Aorta (tissue), 5 donors: ENCODE results near the gene COL6A5. TPM values are rescaled to one million over a fixed set of nuclear protein-coding genes. Genes with fewer than 3 reads are reported as not detected.
"Not testable (repeated sequence)": the region's sequence is repeated elsewhere in the genome, so short reads cannot be mapped to it uniquely, and the experiment has no call there.

Experiments used
- ATAC-seq: fragments of 200-7000 bp; cut with Tn5 transposase; one replicate; pipeline ENCODE4 v1.9.1; 2022; ENCODE audit warnings: moderate library complexity; ENCODE audit not compliant: low FRiP score
- DNase-seq, 2 donors: peaks; one replicate each; pipeline ENCODE4 v3.0.0-alpha.2; 2020
- H3K27ac ChIP-seq, 2 donors: one replicate each; pipeline ENCODE4 v1.5.1; 2013; ENCODE audit warnings: low read length in 2 of 2, mild to moderate bottlenecking in 2 of 2, moderate library complexity in 2 of 2, control low read depth in 1 of 2, inconsistent platforms in 1 of 2, low read depth in 1 of 2
- H3K27me3 ChIP-seq, 2 donors: one replicate each; pipeline ENCODE4 v1.6.1; 2013; ENCODE audit warnings: control low read depth in 1 of 2, low read length in 1 of 2, mild to moderate bottlenecking in 1 of 2, moderate library complexity in 1 of 2; ENCODE audit not compliant: insufficient read depth in 2 of 2, control insufficient read depth in 1 of 2
- H3K36me3 ChIP-seq, 2 donors: one replicate each; pipeline ENCODE4 v1.6.1; 2013; ENCODE audit warnings: control low read depth in 1 of 2, low read length in 1 of 2, mild to moderate bottlenecking in 1 of 2; ENCODE audit not compliant: insufficient read depth in 2 of 2, control insufficient read depth in 1 of 2
- H3K4me1 ChIP-seq, 2 donors: one replicate each; pipeline ENCODE4 v1.6.1; 2013; ENCODE audit warnings: low read length in 2 of 2, control low read depth in 1 of 2, mild to moderate bottlenecking in 1 of 2, moderate library complexity in 1 of 2; ENCODE audit not compliant: insufficient read depth in 2 of 2, control insufficient read depth in 1 of 2
- H3K4me3 ChIP-seq, 2 donors: one replicate each; pipeline ENCODE4 v1.5.1; 2013; ENCODE audit warnings: low read length in 2 of 2, control low read depth in 1 of 2, mild to moderate bottlenecking in 1 of 2
- H3K9me3 ChIP-seq: one replicate; pipeline ENCODE4 v1.6.1; 2013; ENCODE audit warnings: mild to moderate bottlenecking, low read length; ENCODE audit not compliant: control insufficient read depth
- WGBS, 2 donors: extraction: QIAGEN DNeasy Blood & Tissue Kit; methylation state at CpG; one replicate each; pipeline ENCODE4 v1.1.7; 2013; 5-methylcytosine and 5-hydroxymethylcytosine counted together
- intact Hi-C, 2 donors: fragments of 100-400 bp; cut with DNase I; formaldehyde crosslinking; loops; one replicate each; pipeline versions ENCODE4 v1.14.2 to v1.15.0; 2022
- polyA plus RNA-seq, 2 donors: library from polyadenylated mRNA; stranded (reverse); fragments of 200-250 nt; gene quantifications; one replicate each; pipeline ENCODE4 v1.2.3, GENCODE V29; 2013
- total RNA-seq, 2 donors: library from RNA; stranded (reverse); fragmentation: NEBNext Ultra II Directional; extraction: Animal tissue kit (Norgen Biotek cat#: 25700); gene quantifications; one replicate each; pipeline ENCODE4 v1.2.1, GENCODE V29; 2021
- donor health status: healthy with polysubstance abuse.
- donor health status: Bipolar disorder and iron deficiency.
- donor health status: DM: no; HTN: no; CAD: no.
- donor health status: DM: no; HTN: no; CAD: no.
- donor health status: DM: yes; HTN: yes; CAD: no.

COL6A5 gene
- total and polyA plus RNA-seq, 4 donors = not detected

DNA sequence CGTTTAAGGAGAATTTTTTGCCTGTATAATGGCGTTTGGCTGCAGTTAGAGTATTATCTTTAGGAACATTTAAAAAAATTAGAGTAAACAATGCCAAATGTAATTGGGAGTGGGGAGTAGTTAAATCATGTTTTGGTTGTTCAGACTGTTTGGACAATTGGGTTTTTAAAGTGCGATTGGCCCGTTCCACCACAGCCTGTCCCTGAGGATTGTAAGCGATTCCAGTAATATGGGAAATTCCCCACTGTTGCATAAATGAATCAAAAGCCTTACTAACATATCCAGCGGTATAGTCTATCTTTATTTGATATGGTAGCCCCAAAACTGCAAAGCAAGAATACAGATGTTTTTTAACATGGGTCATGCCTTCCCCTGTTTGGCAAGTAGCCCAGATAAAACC lies 101.4 kb downstream of the COL6A5 start:
- not testable (repeated sequence) for H3K9me3 ChIP-seq

DNA sequence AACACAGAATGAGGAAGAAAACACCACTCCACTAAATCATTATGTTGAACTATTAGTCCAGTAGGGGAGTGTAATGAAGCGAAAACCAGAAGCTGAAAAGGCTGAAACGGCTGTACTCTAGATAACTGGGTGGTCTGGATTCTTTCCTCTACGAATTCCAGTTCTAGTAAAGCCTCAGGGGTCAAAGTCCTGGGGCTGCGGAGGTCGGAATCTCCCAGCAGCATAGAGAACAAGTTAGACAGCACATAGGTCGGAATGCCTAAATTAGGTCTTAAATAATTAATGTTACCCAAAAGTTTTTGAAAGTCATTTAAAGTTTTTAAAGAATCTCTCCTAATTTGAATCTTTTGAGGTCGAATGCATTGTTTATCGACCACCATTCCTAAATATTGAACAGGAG lies 102.7 kb downstream of the COL6A5 start:
- ATAC-seq, H3K4me1 ChIP-seq, H3K27me3 ChIP-seq, H3K36me3 ChIP-seq, DNase-seq, H3K9me3 ChIP-seq, H3K27ac ChIP-seq, H3K4me3 ChIP-seq, intact Hi-C loops: not testable (repeated sequence)
- WGBS, 2 donors = 56 to 57% methylated on average over 8 of the region's 8 CpGs

More for the DNA sequence above, 101.4 kb downstream of the COL6A5 start:
- H3K27me3 ChIP-seq, ATAC-seq, H3K27ac ChIP-seq, H3K4me3 ChIP-seq, intact Hi-C loops, H3K4me1 ChIP-seq, H3K36me3 ChIP-seq, DNase-seq: not testable (repeated sequence)
- WGBS, 2 donors = 86 to 88% methylated on average over 6 of the region's 6 CpGs

DNA sequence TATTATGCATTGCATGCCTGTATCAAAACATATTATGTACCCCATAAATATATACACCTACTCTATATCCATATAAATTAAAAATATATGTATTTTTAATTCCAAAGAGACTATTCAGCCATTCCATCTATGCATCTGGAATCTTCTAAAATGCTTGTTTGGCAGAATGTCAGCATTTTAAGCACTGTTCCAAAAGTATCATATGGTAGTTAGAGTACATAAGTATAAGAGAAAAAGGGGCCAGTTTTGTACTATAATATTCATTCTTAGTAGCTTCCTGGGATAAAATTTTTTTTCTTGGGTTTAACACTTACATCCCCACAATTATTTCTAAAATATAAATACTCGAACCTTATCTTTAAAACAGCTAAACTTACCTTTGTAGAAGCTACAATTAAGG lies 111.1 kb downstream of the COL6A5 start:
- H3K36me3 ChIP-seq = no peaks in the 10 kb centered on the region
- no peak overlapping the region for H3K27ac ChIP-seq
- ATAC-seq (no peak), DNase-seq (no peak)
- H3K4me3 ChIP-seq = no peak overlapping the region
- no peaks in the 10 kb centered on the region for H3K9me3 ChIP-seq
- H3K4me1 ChIP-seq = no peaks in the 10 kb centered on the region
- intact Hi-C loops = no loop called here
- no peaks in the 10 kb centered on the region for H3K27me3 ChIP-seq
- 52 to 60% methylated on average over 1 of the region's 1 CpG for WGBS, 2 donors

DNA sequence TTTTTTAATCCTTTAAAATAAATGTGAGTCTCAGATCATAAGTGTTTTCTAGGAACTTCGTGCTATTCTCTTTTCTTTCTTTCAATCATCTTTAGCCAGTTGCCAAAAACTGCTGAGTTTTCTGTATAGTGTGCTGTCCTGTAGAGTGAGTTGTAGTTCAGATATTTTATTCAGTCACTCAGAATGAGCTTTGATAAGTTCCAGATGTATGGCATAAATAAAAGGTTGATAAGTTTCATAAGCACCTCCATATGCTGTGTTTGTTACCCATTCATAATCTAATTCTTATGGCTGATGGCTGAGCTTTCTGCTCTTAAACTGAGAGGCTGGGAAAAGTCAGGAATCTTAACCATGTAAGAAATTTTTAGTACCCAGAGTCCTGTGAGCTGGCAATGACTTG lies 112.2 kb downstream of the COL6A5 start:
- H3K36me3 ChIP-seq = no peaks in the 10 kb centered on the region
- H3K4me3 ChIP-seq = no peak overlapping the region
- intact Hi-C loops = no loop called here
- no peaks in the 10 kb centered on the region for H3K9me3 ChIP-seq
- H3K27me3 ChIP-seq = no peaks in the 10 kb centered on the region
- DNase-seq (no peak), ATAC-seq (no peak)
- WGBS, 2 donors = 12 to 25% methylated on average over 1 of the region's 1 CpG
- H3K27ac ChIP-seq = no peak overlapping the region
- H3K4me1 ChIP-seq = no peaks in the 10 kb centered on the region

DNA sequence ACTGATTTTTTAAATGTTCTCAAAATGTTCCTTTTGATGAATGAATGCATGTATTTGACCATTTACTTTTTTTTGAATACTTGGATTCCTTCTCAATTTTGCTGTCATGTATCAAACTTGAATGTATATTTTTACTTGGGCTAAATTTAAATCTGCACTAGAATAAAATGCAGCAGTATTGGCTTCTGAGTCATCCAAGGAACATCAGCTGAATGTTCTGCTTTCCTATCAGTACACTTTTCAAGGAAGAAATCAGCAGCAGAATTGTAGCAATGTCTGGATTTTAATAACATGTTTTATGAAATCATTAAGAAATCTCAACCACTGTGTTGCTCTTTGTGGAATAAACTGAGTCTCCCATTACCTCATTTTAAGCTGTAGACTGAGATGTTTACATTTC lies 114.5 kb downstream of the COL6A5 start:
- ATAC-seq (no peak), DNase-seq (no peak)
- Histone ChIP-seq H3K27me3 (no peaks in the 10 kb centered on the region), H3K36me3 (no peaks in the 10 kb centered on the region), H3K4me3 (no peak overlapping the region), H3K9me3 (no peaks in the 10 kb centered on the region), H3K27ac (no peak overlapping the region), H3K4me1 (no peaks in the 10 kb centered on the region)
- intact Hi-C loops = no loop called here

DNA sequence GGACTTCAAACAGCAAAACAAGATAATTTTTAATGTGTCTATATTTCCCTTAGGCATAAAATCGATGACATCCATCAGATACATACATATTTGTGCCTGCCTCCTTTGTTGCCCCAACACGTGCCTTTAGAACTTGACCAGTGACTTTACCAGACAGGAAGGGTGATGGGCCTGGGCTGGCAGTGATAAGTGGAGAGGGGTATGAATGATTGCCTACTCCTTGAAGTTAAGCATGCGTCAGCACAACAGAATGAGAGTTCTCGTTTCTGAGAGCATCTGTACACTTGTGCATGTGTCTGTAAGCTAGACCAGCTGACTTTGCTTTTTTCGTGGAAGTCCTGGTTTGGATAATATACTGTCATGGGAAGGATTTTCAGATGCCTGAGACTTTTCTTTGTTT lies 116.6 kb downstream of the COL6A5 start:
- Histone ChIP-seq H3K27me3 (no peaks in the 10 kb centered on the region), H3K27ac (no peak overlapping the region), H3K4me1 (no peaks in the 10 kb centered on the region), H3K4me3 (no peak overlapping the region), H3K9me3 (no peaks in the 10 kb centered on the region), H3K36me3 (no peaks in the 10 kb centered on the region)
- ATAC-seq = no peak
- intact Hi-C loops = no loop called here
- no peak for DNase-seq
- 75% methylated on average over 5 of the region's 5 CpGs for WGBS, 2 donors

DNA sequence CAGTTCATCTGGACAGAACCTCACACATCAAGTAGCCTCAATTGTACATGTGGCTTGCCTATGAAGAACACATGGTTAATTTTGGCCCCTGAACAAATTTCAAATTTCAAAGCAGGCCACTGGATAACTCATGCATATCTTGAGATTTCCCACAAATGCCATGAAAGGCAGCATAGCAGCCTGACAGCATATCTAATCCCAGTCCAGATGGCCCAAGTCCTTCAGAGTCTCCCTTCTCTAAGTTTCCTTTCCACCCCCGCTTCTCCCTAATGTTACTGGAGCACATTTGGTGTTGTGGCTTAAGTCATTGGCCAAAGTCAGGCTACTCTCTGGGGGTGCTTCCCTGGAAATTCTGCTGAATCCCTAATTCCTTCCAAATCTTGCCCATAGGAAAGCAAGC lies 117.7 kb downstream of the COL6A5 start:
- intact Hi-C loops = no loop called here
- H3K9me3 ChIP-seq = no peaks in the 10 kb centered on the region

DNA sequence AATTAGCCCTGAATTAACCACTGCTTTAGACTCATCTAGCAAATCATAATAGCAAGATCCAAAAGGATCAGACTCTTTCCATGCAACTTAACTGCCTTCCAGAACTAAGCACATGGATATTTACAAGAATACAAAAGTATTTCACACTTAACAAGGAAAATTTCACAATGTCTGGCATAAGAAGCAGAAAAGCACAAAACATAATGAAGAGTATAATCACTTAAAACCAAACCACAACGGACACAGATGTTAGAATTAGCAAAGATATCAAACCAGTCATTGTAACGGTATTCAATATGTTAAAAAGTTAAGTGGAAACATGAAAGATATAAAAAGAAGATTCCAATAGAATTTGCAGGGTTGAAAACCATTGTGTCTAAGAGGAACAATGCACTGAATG lies 120.0 kb downstream of the COL6A5 start:
- no peak overlapping the region for H3K27ac ChIP-seq
- H3K36me3 ChIP-seq = no peaks in the 10 kb centered on the region
- ATAC-seq (peak; percentile 57), DNase-seq (no peak)
- H3K4me1 ChIP-seq = no peaks in the 10 kb centered on the region
- no peaks in the 10 kb centered on the region for H3K9me3 ChIP-seq
- intact Hi-C loops = no loop called here
- 81 to 83% methylated on average over 2 of the region's 2 CpGs for WGBS, 2 donors
- no peaks in the 10 kb centered on the region for H3K27me3 ChIP-seq
- no peak overlapping the region for H3K4me3 ChIP-seq

More for the DNA sequence above, 117.7 kb downstream of the COL6A5 start:
- ATAC-seq = no peak
- DNase-seq = no peak
- WGBS, 2 donors = 81 to 88% methylated on average over 1 of the region's 1 CpG
- Histone ChIP-seq H3K4me3 (no peak overlapping the region), H3K4me1 (no peaks in the 10 kb centered on the region), H3K36me3 (no peaks in the 10 kb centered on the region), H3K27me3 (no peaks in the 10 kb centered on the region), H3K27ac (no peak overlapping the region)

DNA sequence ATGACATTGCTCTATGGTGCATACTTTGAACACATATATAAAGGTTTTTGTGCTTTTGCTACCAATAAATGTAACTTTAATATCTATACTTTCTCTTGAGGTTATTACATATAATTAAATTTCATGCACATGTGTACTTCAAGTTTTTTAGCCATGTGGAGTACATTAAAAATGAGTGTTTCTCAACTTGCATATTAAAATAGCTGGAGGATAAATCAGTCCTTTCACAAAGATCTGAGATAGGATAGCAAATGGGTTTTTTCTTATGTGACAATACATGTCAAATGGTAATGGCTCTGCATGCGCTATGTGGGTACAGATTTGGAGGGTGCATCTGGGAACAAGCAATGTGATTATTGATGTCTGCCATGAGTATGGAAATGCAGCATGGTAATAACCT lies 122.8 kb downstream of the COL6A5 start:
- intact Hi-C loops = no loop called here

More for the DNA sequence above, 122.8 kb downstream of the COL6A5 start:
- Histone ChIP-seq H3K27ac (no peak overlapping the region), H3K4me1 (no peaks in the 10 kb centered on the region), H3K4me3 (no peak overlapping the region), H3K9me3 (no peaks in the 10 kb centered on the region), H3K36me3 (no peaks in the 10 kb centered on the region), H3K27me3 (no peaks in the 10 kb centered on the region)
- WGBS, 2 donors = 97 to 98% methylated on average over 1 of the region's 1 CpG
- ATAC-seq = no peak
- no peak for DNase-seq
